UCSD-AML1 (cell line): ENCODE measurements around the gene STPG1.

Source experiments
- DNase-seq: peaks from one replicate; lab custom pipeline; 2025; ENCODE audit not compliant: unreplicated experiment; lab: John Stamatoyannopoulos, UW

STPG1 gene

GRCh38 chr1:24319312-24319863 is 94.2 kb downstream of the STPG1 start, which contains the start of gene GRHL3:
Gene GRHL3 (plus strand): TSS chr1:24319357. CDS start chr1:24319552, 195 bp downstream.
- DNase-seq = no peak

- DNase-seq = no peak
These were observed 94.8 kb downstream of the STPG1 start for GRCh38 chr1:24318615-24319311.

GRCh38 chr1:24317956-24318614 is 95.5 kb downstream of the STPG1 start:
- DNase-seq = no peak

- no peak for DNase-seq
These were observed 96.5 kb downstream of the STPG1 start for GRCh38 chr1:24317081-24317480.

- peak; percentile 28 for DNase-seq
These were observed 96.9 kb downstream of the STPG1 start for GRCh38 chr1:24316645-24317044.

GRCh38 chr1:24315391-24315790 is 98.2 kb downstream of the STPG1 start:
- DNase-seq = no peak

- DNase-seq = no peak
These were observed 101.8 kb downstream of the STPG1 start for GRCh38 chr1:24311741-24312140.

GRCh38 chr1:24311234-24311633 is 102.3 kb downstream of the STPG1 start:
- no peak for DNase-seq

GRCh38 chr1:24309762-24310485 is 103.7 kb downstream of the STPG1 start:
- no peak for DNase-seq

GRCh38 chr1:24308365-24309015 is 105.1 kb downstream of the STPG1 start:
- no peak for DNase-seq
